WTC11 (cell line): Measurements from ENCODE around the gene KRT7. TPM values are rescaled to one million over a fixed set of nuclear protein-coding genes. Genes with fewer than 3 reads are reported as not detected.

Source experiments
- ATAC-seq: fragments of 200-7000 bp; cut with Tn5 transposase; 2 replicates; pipeline ENCODE4 v1.10.0; 2021; ENCODE audit warnings: mild to moderate bottlenecking, moderate library complexity
- CTCF ChIA-PET: fragments of 300-600 bp; sonication (Branson Sonifier 250); formaldehyde crosslinking; loops from one replicate; lab custom pipeline; 2021; ENCODE audit warnings: antibody characterized with exemption; lab: Charles Lee
- POLR2A ChIA-PET: fragments of 350-600 bp; sonication (Branson Sonifier 250); formaldehyde crosslinking; loops from one replicate; lab custom pipeline; 2021; ENCODE audit warnings: antibody characterized with exemption; lab: Charles Lee
- DNase-seq: peaks from one replicate; pipeline ENCODE4 v3.0.0; 2021; ENCODE audit warnings: low spot score
- H3K27ac Mint-ChIP-seq: 2 replicates; pipeline ENCODE4 v1.8.0; 2021; ENCODE audit warnings: mixed read lengths
- H3K27me3 Mint-ChIP-seq: 2 replicates; pipeline ENCODE4 v1.8.0; 2021; ENCODE audit warnings: low read depth, mild to moderate bottlenecking, moderate library complexity, mixed read lengths
- H3K36me3 Mint-ChIP-seq: 2 replicates; pipeline ENCODE4 v1.8.0; 2021; ENCODE audit warnings: mixed read lengths
- H3K4me1 Mint-ChIP-seq: 2 replicates; pipeline ENCODE4 v1.8.0; 2022; ENCODE audit warnings: mixed read lengths
- H3K4me3 Mint-ChIP-seq: 2 replicates; pipeline ENCODE4 v1.8.0; 2021; ENCODE audit warnings: mild to moderate bottlenecking, moderate library complexity, mixed read lengths
- H3K9me3 Mint-ChIP-seq: 2 replicates; pipeline ENCODE4 v1.8.0; 2021; ENCODE audit warnings: mixed read lengths
- CBFB ChIP-seq: sonication (generic); formaldehyde crosslinking; IDR thresholded peaks from 2 replicates; pipeline ENCODE4 v1.8.1; 2022; ENCODE audit warnings: mild to moderate bottlenecking, low read depth, missing genetic modification reagents
- ESRRA ChIP-seq: sonication (generic); formaldehyde crosslinking; IDR thresholded peaks from 2 replicates; pipeline ENCODE4 v1.8.1; 2022; ENCODE audit warnings: mild to moderate bottlenecking, missing genetic modification reagents, borderline replicate concordance
- FOXK1 ChIP-seq: sonication (generic); formaldehyde crosslinking; IDR thresholded peaks from 2 replicates; pipeline ENCODE4 v1.8.0; 2022; ENCODE audit warnings: mild to moderate bottlenecking, moderate library complexity, missing genetic modification reagents
- MYBL2 ChIP-seq: sonication (generic); formaldehyde crosslinking; IDR thresholded peaks from 2 replicates; pipeline ENCODE4 v1.8.1; 2023; ENCODE audit warnings: mild to moderate bottlenecking, moderate library complexity, missing genetic modification reagents
- NR1H2 ChIP-seq: sonication (generic); formaldehyde crosslinking; IDR thresholded peaks from 2 replicates; pipeline ENCODE4 v1.9.0; 2021; ENCODE audit warnings: mild to moderate bottlenecking, moderate library complexity, missing genetic modification reagents
- NR3C1 ChIP-seq: sonication (generic); formaldehyde crosslinking; conservative IDR thresholded peaks from 2 replicates; pipeline ENCODE4 v1.8.1; 2023; ENCODE audit warnings: low read depth, mild to moderate bottlenecking, missing genetic modification reagents
- OVOL2 ChIP-seq: fragments of 250-450 bp; sonication (Bioruptor Pico); IDR thresholded peaks from 2 replicates; pipeline ENCODE4 v1.9.0; 2021; ENCODE audit warnings: mild to moderate bottlenecking, borderline replicate concordance
- TEAD1 ChIP-seq: sonication (generic); formaldehyde crosslinking; IDR thresholded peaks from 2 replicates; pipeline ENCODE4 v1.8.0; 2022; ENCODE audit warnings: mild to moderate bottlenecking, missing genetic modification reagents
- TEAD4 ChIP-seq: sonication (generic); formaldehyde crosslinking; IDR thresholded peaks from 2 replicates; pipeline ENCODE4 v1.8.0; 2022; ENCODE audit warnings: mild to moderate bottlenecking, missing genetic modification reagents
- ZNF219 ChIP-seq: sonication (generic); formaldehyde crosslinking; IDR thresholded peaks from 2 replicates; pipeline ENCODE4 v1.8.0; 2023; ENCODE audit warnings: missing genetic modification reagents, mild to moderate bottlenecking, borderline replicate concordance
- ZNF232 ChIP-seq: sonication (generic); formaldehyde crosslinking; IDR thresholded peaks from 2 replicates; pipeline ENCODE4 v1.8.0; 2022; ENCODE audit warnings: mild to moderate bottlenecking, missing genetic modification reagents
- ZNF317 ChIP-seq: sonication (generic); formaldehyde crosslinking; IDR thresholded peaks from 2 replicates; pipeline ENCODE4 v1.8.1; 2023; ENCODE audit warnings: low read depth, mild to moderate bottlenecking, moderate library complexity, missing genetic modification reagents, borderline replicate concordance
- ZNF423 ChIP-seq: fragments of 250-450 bp; sonication (Bioruptor Pico); IDR thresholded peaks from 2 replicates; pipeline ENCODE4 v2.1.2; 2022; ENCODE audit warnings: mild to moderate bottlenecking, moderate library complexity
- ZSCAN18 ChIP-seq: fragments of 250-450 bp; sonication (Bioruptor Pico); IDR thresholded peaks from 2 replicates; pipeline ENCODE4 v2.1.2; 2022; ENCODE audit warnings: mild to moderate bottlenecking, moderate library complexity
- total RNA-seq: library from RNA; stranded (reverse); gene quantifications from 3 replicates; pipeline ENCODE4 v1.2.3, GENCODE V29; 2021
- TF ChIP-seq, protein P1 (sequence below): fragments of 200-600 bp; IDR thresholded peaks from 2 replicates; pipeline ENCODE4 v1.8.0; 2022; ENCODE audit warnings: antibody characterized with exemption
- TF ChIP-seq, protein P2 (sequence below): fragments of 250-450 bp; sonication (Bioruptor Pico); IDR thresholded peaks from 2 replicates; pipeline ENCODE4 v1.8.0; 2021; ENCODE audit warnings: mild to moderate bottlenecking
- TF ChIP-seq, protein P3 (sequence below): sonication (generic); formaldehyde crosslinking; IDR thresholded peaks from 2 replicates; pipeline ENCODE4 v1.8.0; 2023; ENCODE audit warnings: missing genetic modification reagents

KRT7 gene
- total RNA-seq, 1 experiment from 2014 or later = 10.6 TPM

GRCh38 chr12:52204931-52205505, 28.0 kb upstream of the KRT7 start:
- Mint-ChIP-seq H3K36me3 (no peaks in the 10 kb centered on the region), H3K4me3 (no peak overlapping the region), H3K27me3 (no peaks in the 10 kb centered on the region), H3K4me1 (peaks cover 33% of the 10 kb centered on the region), H3K27ac (no peak overlapping the region), H3K9me3 (no peaks in the 10 kb centered on the region)
- TF ChIP-seq NR3C1 (CRISPR knock-in tag) = no peak
- TF ChIP-seq, protein P1, sequence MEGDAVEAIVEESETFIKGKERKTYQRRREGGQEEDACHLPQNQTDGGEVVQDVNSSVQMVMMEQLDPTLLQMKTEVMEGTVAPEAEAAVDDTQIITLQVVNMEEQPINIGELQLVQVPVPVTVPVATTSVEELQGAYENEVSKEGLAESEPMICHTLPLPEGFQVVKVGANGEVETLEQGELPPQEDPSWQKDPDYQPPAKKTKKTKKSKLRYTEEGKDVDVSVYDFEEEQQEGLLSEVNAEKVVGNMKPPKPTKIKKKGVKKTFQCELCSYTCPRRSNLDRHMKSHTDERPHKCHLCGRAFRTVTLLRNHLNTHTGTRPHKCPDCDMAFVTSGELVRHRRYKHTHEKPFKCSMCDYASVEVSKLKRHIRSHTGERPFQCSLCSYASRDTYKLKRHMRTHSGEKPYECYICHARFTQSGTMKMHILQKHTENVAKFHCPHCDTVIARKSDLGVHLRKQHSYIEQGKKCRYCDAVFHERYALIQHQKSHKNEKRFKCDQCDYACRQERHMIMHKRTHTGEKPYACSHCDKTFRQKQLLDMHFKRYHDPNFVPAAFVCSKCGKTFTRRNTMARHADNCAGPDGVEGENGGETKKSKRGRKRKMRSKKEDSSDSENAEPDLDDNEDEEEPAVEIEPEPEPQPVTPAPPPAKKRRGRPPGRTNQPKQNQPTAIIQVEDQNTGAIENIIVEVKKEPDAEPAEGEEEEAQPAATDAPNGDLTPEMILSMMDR = no peak
- TF ChIP-seq, protein P2, sequence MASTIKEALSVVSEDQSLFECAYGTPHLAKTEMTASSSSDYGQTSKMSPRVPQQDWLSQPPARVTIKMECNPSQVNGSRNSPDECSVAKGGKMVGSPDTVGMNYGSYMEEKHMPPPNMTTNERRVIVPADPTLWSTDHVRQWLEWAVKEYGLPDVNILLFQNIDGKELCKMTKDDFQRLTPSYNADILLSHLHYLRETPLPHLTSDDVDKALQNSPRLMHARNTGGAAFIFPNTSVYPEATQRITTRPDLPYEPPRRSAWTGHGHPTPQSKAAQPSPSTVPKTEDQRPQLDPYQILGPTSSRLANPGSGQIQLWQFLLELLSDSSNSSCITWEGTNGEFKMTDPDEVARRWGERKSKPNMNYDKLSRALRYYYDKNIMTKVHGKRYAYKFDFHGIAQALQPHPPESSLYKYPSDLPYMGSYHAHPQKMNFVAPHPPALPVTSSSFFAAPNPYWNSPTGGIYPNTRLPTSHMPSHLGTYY (CRISPR knock-in tag) = no peak
- ChIA-PET POLR2A (no interaction called here), CTCF (interaction anchor here (1.2 to 1.4 kb wide), 2 partner anchors 74 to 111 kb away, joined by 3 to 4 read pairs; no protein-coding TSS in a partner anchor)
- DNase-seq = no peak
- ATAC-seq = no peak

- H3K27ac Mint-ChIP-seq = no peak overlapping the region
These were observed 27.3 kb upstream of the KRT7 start for GRCh38 chr12:52205612-52206303.

GRCh38 chr12:52206304-52207040, 26.6 kb upstream of the KRT7 start:
- no peak for DNase-seq
- no peaks in the 10 kb centered on the region for H3K36me3 Mint-ChIP-seq
- ChIA-PET POLR2A (interaction anchor here (0.6 kb wide), 1 partner anchor 918 kb away, joined by 5 read pairs; no protein-coding TSS in a partner anchor), CTCF (interaction anchor here (0.6 to 3.4 kb wide), 7 partner anchors 9 to 110 kb away, joined by 3 to 25 read pairs (median 3); no protein-coding TSS in a partner anchor)
- H3K4me1 Mint-ChIP-seq = peaks cover 23% of the 10 kb centered on the region
- no peak overlapping the region; the same call in 1 of the 2 replicates for H3K27ac Mint-ChIP-seq
- H3K9me3 Mint-ChIP-seq = no peaks in the 10 kb centered on the region
- H3K27me3 Mint-ChIP-seq = no peaks in the 10 kb centered on the region
- no peak overlapping the region for H3K4me3 Mint-ChIP-seq
- ATAC-seq = no peak
- TF ChIP-seq TEAD1 (CRISPR knock-in tag) (no peak), ZNF423 (no peak), ESRRA (no peak), TEAD4 (CRISPR knock-in tag) (no peak), OVOL2 (CRISPR knock-in tag) (no peak)
- TF ChIP-seq, protein P3, sequence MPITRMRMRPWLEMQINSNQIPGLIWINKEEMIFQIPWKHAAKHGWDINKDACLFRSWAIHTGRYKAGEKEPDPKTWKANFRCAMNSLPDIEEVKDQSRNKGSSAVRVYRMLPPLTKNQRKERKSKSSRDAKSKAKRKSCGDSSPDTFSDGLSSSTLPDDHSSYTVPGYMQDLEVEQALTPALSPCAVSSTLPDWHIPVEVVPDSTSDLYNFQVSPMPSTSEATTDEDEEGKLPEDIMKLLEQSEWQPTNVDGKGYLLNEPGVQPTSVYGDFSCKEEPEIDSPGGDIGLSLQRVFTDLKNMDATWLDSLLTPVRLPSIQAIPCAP (CRISPR knock-in tag) = no peak

More at GRCh38 chr12:52205612-52206303, 27.3 kb upstream of the KRT7 start:
- TF ChIP-seq OVOL2 (CRISPR knock-in tag) (no peak), ZNF423 (no peak), MYBL2 (CRISPR knock-in tag) (no peak), ZNF317 (CRISPR knock-in tag) (no peak), CBFB (CRISPR knock-in tag) (no peak), ZNF219 (CRISPR knock-in tag) (no peak), ZNF232 (CRISPR knock-in tag) (no peak), ZSCAN18 (CRISPR knock-in tag) (no peak), NR1H2 (CRISPR knock-in tag) (no peak), FOXK1 (CRISPR knock-in tag) (no peak)
- TF ChIP-seq, protein P1 = no peak
- Mint-ChIP-seq H3K9me3 (no peaks in the 10 kb centered on the region), H3K4me1 (peaks cover 30% of the 10 kb centered on the region), H3K4me3 (no peak overlapping the region), H3K27me3 (no peaks in the 10 kb centered on the region), H3K36me3 (no peaks in the 10 kb centered on the region)
- DNase-seq (no peak), ATAC-seq (no peak)
- CTCF ChIA-PET = interaction anchor here (0.6 to 3.4 kb wide), 4 partner anchors 10 to 110 kb away, joined by 3 to 25 read pairs (median 4); no protein-coding TSS in a partner anchor
- POLR2A ChIA-PET = interaction anchor here (0.6 kb wide), 1 partner anchor 919 kb away, joined by 5 read pairs; no protein-coding TSS in a partner anchor
